C4-2B (cell line): ENCODE data around the gene STRA8.

Source experiments
- H3K27ac ChIP-seq: fragments of 450-650 bp; 2 replicates; pipeline ENCODE4 v1.5.1; 2017
- ZFX ChIP-seq: fragments of 450-650 bp; IDR thresholded peaks from 2 replicates; pipeline ENCODE4 v1.6.1; 2017
- TF ChIP-seq, protein P1 (sequence below): fragments of 450-650 bp; conservative IDR thresholded peaks from 2 replicates; pipeline ENCODE4 v1.5.1; 2017; ENCODE audit warnings: mild to moderate bottlenecking

STRA8 gene, protein sequence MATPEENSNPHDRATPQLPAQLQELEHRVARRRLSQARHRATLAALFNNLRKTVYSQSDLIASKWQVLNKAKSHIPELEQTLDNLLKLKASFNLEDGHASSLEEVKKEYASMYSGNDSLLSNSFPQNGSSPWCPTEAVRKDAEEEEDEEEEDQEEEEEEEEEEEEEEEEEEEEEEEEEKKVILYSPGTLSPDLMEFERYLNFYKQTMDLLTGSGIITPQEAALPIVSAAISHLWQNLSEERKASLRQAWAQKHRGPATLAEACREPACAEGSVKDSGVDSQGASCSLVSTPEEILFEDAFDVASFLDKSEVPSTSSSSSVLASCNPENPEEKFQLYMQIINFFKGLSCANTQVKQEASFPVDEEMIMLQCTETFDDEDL

DNA sequence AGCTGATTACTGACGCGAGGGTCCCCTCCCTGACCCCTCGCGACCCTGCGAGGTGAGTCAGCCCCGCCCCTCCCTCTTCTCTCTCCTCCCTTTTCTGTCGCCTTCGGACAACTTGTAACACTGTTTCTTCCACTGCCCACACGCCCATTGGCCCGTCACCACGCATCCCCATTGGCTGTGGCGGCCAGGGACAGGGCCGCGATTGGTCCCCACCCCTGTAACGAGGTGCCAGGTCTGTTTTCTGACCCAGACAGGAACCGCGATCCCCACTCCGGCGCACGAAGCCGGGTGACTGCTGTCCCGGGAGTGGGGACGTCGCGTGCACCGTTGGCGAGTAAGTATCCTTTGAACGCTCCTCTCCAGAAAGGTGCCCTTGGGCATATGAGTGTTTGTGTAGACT, at the start of gene STRA8:
STRA8 (plus strand) TSS at position 269 of the 400 bp plus-strand sequence. CDS start 6,687 bp downstream, outside the sequence.
- TF ChIP-seq, protein P1, sequence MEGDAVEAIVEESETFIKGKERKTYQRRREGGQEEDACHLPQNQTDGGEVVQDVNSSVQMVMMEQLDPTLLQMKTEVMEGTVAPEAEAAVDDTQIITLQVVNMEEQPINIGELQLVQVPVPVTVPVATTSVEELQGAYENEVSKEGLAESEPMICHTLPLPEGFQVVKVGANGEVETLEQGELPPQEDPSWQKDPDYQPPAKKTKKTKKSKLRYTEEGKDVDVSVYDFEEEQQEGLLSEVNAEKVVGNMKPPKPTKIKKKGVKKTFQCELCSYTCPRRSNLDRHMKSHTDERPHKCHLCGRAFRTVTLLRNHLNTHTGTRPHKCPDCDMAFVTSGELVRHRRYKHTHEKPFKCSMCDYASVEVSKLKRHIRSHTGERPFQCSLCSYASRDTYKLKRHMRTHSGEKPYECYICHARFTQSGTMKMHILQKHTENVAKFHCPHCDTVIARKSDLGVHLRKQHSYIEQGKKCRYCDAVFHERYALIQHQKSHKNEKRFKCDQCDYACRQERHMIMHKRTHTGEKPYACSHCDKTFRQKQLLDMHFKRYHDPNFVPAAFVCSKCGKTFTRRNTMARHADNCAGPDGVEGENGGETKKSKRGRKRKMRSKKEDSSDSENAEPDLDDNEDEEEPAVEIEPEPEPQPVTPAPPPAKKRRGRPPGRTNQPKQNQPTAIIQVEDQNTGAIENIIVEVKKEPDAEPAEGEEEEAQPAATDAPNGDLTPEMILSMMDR, result no peak
- no peak for TF ChIP-seq ZFX
- H3K27ac ChIP-seq, result no peak within 1 kb of the TSS

DNA sequence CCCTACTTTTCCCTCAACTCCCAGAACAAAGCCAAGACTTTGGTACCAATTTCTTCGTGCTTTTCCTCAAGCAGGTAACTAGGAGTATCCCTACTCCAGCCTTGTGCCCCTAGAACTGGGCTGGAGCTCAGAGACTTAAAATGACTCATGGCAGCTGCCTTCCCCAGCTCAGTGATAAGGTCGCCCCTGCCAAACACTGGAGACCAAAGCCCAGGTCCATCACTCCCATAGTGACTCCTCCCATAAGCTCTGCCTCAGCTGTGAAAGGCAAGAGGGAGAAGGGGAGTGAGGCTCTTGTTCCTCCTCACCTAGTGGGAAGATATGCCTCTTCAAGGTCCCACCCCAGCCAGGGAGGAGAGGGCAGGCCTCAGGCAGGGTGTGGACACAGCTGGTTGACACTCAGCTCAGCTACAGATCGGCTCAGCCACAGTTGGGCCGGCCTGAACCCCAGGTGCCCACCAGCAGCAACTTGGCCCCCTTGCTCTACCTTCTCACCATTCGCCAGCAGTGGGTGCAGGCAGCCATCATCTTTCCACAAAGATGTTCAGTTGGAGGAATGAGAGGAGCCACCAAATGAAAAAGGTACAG, 49.3 kb upstream of the STRA8 start:
- TF ChIP-seq, protein P1, result no peak
- TF ChIP-seq ZFX, result no peak

DNA sequence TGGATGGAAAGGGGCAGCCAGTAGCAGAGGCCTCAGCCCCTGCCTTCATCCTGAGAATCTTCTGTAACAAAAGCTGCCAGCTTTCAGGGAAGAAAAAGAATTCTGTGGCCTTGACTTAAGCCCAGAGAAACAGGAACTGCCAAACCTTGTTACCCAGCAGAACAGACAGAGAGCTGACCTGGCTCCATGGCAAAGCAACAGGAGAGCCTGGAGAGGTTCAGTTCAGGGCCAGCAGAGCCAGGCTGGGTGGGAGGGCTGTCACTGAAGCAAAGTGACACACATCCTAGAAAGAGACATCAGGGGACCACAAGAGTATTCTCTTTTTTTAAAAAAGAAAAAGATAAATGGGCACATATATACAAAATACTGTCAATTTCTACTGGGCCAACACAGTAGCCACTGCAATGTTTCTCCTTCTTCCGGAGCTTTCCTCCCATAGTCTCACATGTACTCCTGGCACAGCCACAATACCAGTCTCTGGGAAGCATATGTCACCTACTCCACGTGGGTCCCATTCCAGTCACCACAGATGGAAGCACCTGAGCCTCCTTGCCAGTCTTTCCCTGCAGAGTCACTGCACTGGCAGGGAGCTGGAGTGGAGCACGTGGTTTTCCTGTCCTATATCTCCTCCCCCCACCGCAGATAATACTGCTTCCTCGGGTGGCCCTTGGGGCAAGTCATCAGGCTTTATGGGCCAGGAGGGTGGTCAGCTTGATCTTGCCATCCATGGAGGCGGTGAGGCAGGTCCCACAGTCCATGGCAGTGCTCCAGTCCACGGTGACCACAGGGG, 48.0 kb upstream of the STRA8 start:
- H3K27ac ChIP-seq, result no peak overlapping the region
- TF ChIP-seq ZFX, result no peak
- TF ChIP-seq, protein P1, result no peak

More for the DNA sequence above, 49.3 kb upstream of the STRA8 start:
- no peak overlapping the region for H3K27ac ChIP-seq

DNA sequence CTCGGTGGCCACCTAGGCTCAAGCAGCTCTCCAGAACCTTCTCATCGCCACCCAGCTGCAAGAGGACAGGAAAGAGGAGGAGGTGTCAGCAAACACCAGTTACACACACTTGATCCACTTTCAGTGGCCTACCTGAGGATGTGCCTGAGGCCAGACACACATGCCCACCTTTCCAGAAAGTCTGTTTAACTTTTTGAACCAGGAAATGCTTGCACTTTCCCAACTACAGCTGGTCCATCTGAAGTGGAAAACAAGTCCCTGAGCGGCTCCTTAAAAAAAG, 47.4 kb upstream of the STRA8 start:
- H3K27ac ChIP-seq, result no peak overlapping the region
- TF ChIP-seq, protein P1, result no peak
- no peak for TF ChIP-seq ZFX

DNA sequence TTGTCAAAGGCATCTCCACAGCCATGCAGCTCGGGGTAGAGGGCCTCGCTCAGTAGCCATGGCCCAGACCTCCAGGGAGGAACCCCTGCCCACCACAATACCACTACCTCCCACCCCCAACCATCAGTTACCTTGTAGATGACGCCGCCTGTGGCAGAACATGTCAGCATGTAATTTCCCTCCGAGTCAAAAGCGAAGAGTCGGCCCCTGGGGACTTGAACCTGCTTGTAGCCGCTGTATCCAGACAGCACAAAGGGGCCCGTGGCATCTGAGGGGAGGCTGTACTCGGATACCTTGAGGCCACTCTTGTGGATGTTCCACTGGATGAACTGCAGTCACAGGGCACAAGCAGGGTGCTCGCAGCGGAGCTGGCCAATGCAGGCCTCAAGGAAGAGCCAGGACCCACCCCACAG, 46.8 kb upstream of the STRA8 start:
- no peak overlapping the region for H3K27ac ChIP-seq
- TF ChIP-seq, protein P1, result no peak

DNA sequence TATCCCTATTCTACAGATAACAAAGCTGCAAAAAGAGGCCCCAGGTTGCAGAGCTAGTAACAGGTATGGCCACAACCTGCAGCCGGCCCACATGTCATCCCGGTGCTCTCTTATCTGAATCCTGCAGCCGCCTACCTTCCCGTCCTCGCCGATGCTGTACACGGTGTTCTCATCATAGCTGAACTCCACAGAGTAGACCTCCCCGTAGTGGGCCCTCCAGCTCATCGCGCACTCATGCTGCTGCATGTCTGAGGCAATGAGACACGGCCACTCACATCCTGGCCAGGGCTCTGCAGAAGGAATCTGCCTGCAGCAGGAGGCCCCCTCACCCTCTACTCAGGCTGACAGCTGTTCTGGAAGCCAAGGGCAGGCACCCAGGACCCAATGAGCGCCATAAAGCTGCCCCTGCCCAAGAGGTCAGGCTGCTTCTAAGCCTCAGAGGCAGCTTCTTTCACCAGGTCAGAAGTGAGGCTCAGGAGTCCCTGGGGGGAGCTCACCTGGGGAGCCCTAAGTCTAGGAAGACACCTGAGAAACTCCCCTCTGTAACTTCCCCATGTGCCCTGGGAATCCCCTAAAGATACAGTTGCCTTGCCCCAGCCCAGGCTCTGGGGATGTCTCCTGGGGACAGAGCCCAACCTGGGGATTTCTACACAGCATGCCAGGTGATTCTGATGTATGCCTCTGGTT, 45.2 kb upstream of the STRA8 start:
- no peak overlapping the region for H3K27ac ChIP-seq
- TF ChIP-seq ZFX, result no peak
- TF ChIP-seq, protein P1, result no peak
